ENCODE results near the gene FCER1G. TPM values are rescaled to one million over a fixed set of nuclear protein-coding genes. Genes with fewer than 3 reads are reported as not detected.
A peak's percentile ranks its signal among the peaks of the same experiment; 100 is the strongest.

The FCER1G gene
- total RNA-seq, 4 donors from 2014 or later: 16.3 to 70.9 (median 22.3) TPM

DNA sequence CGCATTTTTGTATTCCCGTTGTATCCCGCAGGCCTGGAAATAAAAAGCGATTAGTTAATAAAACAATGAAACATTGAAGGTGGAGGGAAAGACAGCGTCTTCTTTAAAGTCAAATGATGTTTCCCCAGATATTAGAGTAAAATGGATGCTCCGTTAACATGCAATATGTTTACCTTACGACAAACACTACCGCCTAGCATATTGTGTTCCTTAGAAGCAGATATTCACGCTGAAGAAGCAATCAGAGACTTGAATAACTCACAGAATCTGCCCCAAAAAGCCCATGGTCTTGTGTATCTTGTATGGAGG lies 37.2 kb upstream of the FCER1G start:
- intact Hi-C loops (cut with DNase I): loop anchor here (10.0 kb wide), 1 partner anchor 47 kb away; the partner anchor contains the start of genes APOA2 and TOMM40L

DNA sequence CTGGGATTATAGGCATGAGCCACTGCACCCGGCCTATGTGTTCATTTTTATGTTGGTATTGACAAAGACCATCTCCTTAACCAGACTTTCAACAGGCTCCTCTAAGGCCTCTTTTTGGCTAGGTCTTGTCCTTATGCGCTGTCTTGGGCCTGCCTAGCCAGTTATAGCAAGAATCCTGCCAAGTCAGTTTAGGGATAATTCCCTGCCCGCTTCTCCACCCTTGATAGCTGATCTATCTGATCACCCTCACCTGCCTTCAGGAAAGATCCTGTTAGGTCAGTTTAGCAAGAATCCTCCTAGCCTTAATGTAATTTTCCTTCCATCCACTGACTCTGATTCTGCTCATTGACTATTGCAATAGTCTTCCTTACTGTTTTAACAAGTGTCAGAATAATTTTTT lies 35.4 kb upstream of the FCER1G start:
- TF ChIP-seq, protein P1, sequence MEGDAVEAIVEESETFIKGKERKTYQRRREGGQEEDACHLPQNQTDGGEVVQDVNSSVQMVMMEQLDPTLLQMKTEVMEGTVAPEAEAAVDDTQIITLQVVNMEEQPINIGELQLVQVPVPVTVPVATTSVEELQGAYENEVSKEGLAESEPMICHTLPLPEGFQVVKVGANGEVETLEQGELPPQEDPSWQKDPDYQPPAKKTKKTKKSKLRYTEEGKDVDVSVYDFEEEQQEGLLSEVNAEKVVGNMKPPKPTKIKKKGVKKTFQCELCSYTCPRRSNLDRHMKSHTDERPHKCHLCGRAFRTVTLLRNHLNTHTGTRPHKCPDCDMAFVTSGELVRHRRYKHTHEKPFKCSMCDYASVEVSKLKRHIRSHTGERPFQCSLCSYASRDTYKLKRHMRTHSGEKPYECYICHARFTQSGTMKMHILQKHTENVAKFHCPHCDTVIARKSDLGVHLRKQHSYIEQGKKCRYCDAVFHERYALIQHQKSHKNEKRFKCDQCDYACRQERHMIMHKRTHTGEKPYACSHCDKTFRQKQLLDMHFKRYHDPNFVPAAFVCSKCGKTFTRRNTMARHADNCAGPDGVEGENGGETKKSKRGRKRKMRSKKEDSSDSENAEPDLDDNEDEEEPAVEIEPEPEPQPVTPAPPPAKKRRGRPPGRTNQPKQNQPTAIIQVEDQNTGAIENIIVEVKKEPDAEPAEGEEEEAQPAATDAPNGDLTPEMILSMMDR (IDR thresholded peaks at IDR 0.05): no peak
- no peak for TF ChIP-seq POLR2A (IDR thresholded peaks at IDR 0.05)
- intact Hi-C loops (cut with DNase I): loop anchor here (10.0 kb wide), 1 partner anchor 45 kb away; the partner anchor contains the start of genes APOA2 and TOMM40L
- H3K9me3 ChIP-seq: no peaks in the 10 kb centered on the region

More for the DNA sequence above, 37.2 kb upstream of the FCER1G start:
- no peaks in the 10 kb centered on the region for H3K9me3 ChIP-seq
- H3K4me3 ChIP-seq (replicated peaks in 1 of 3): peak overlapping the region in 2 of 3 donors; percentile 65 to 98
- H3K4me1 ChIP-seq: peaks cover 8 to 25% of the 10 kb centered on the region in 2 donors
- 50 to 52% methylated on average over 9 of the region's 9 CpGs for WGBS, 2 donors
- H3K36me3 ChIP-seq: peaks cover 11 to 21% of the 10 kb centered on the region in 2 donors
- peak overlapping the region; percentile 83 to 93 (median 91) for H3K27ac ChIP-seq
- no peak for TF ChIP-seq POLR2A (IDR thresholded peaks at IDR 0.05)
- TF ChIP-seq, protein P1 (IDR thresholded peaks at IDR 0.05): no peak
- no peak for DNase-seq
- no peaks in the 10 kb centered on the region for H3K27me3 ChIP-seq

DNA sequence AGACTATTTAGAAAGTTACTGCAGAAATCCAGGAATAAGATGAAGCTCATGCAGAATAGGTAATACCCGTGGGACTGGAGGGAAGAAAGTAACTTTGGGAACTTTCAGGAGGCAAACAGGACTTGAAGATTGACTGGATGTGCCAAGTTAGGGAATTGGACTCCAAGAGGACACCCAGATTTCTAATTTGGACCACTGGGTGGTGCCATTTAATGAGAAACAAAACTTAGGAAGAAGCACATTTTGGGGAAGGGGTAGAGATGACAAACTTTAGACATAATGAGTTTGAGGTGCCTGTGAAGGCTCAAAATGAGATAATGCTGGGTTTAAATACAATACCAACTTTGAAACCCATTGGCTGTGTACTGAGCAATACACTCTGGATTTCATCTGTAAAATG lies 34.5 kb upstream of the FCER1G start:
- WGBS, 2 donors: 49 to 62% methylated on average over 1 of the region's 1 CpG
- intact Hi-C loops (cut with DNase I): no loop called here
- TF ChIP-seq POLR2A (IDR thresholded peaks at IDR 0.05): no peak
- TF ChIP-seq, protein P1 (IDR thresholded peaks at IDR 0.05): no peak

More for the DNA sequence above, 35.4 kb upstream of the FCER1G start:
- 92% methylated on average over 3 of the region's 3 CpGs for WGBS, 2 donors
- Histone ChIP-seq H3K36me3 (peaks cover 3 to 4% of the 10 kb centered on the region in 2 donors), H3K27me3 (no peaks in the 10 kb centered on the region), H3K4me3 (replicated peaks in 1 of 3) (no peak overlapping the region), H3K4me1 (peaks cover 8 to 17% of the 10 kb centered on the region in 2 donors), H3K27ac (no peak overlapping the region)
- DNase-seq: no peak

DNA sequence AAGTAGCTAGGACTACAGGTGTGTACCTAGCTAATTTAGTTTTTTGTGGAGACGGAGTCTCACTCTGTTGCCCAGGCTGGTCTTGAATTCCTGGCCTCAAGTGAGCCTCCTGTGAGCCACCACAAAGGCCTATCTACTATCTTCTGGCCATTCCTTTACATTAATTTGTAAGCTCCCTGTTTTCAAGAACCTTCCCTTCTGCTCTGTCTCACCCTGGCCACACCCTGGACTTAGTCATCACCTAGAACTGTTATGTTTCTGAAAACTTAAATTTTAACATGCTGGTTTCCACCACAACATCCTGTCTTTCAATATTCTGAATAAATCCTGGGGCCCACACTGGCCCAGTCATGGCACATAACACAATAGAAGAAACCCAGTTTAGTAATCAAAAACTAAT lies 32.9 kb upstream of the FCER1G start:
- no peak for DNase-seq
- WGBS, 2 donors: 95 to 100% methylated on average over 1 of the region's 1 CpG
- H3K27ac ChIP-seq: no peak overlapping the region
- intact Hi-C loops (cut with DNase I): no loop called here
- TF ChIP-seq, protein P1 (IDR thresholded peaks at IDR 0.05): no peak
- no peak for TF ChIP-seq POLR2A (IDR thresholded peaks at IDR 0.05)
- no peaks in the 10 kb centered on the region for H3K9me3 ChIP-seq
- no peaks in the 10 kb centered on the region for H3K27me3 ChIP-seq
- H3K36me3 ChIP-seq: no peaks in the 10 kb centered on the region
- H3K4me1 ChIP-seq: peaks cover 0 to 15% of the 10 kb centered on the region in 2 donors
- no peak overlapping the region for H3K4me3 ChIP-seq (replicated peaks in 1 of 3)

More for the DNA sequence above, 34.5 kb upstream of the FCER1G start:
- no peaks in the 10 kb centered on the region for H3K27me3 ChIP-seq
- H3K36me3 ChIP-seq: no peaks in the 10 kb centered on the region
- H3K4me3 ChIP-seq (replicated peaks in 1 of 3): no peak overlapping the region
- no peaks in the 10 kb centered on the region for H3K9me3 ChIP-seq
- DNase-seq: no peak
- H3K4me1 ChIP-seq: peaks cover 8 to 20% of the 10 kb centered on the region in 2 donors
- H3K27ac ChIP-seq: no peak overlapping the region

DNA sequence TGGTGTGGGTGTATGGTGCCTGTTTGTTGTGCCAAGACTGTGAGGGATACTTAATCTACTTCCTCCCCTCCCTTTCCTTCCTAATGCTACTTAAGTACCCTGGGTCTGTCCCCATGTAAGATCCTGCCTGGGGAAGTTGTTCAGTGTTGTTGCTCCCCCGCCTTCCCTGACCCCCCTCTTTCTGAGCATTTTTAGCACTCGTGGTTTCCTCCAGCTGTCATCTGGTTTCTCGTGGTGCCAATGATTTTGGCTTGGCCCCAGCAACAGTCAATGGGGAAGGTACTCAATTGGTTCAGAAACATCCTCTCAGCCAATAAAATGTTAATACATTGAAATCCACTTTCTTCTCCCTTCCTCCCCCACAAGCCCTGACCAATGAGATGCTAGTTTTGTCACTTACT lies 29.8 kb upstream of the FCER1G start:
- peak overlapping the region in 2 of 3 donors; percentile 54 to 79 for H3K27ac ChIP-seq
- TF ChIP-seq POLR2A (IDR thresholded peaks at IDR 0.05): no peak
- TF ChIP-seq, protein P1 (IDR thresholded peaks at IDR 0.05): no peak
- intact Hi-C loops (cut with DNase I): no loop called here
- H3K9me3 ChIP-seq: no peaks in the 10 kb centered on the region
- peaks cover 0 to 8% of the 10 kb centered on the region in 2 donors for H3K4me1 ChIP-seq
- H3K27me3 ChIP-seq: no peaks in the 10 kb centered on the region
- 21 to 24% methylated on average over 3 of the region's 3 CpGs for WGBS, 2 donors
- peak; percentile 45 to 49 for DNase-seq
- no peak overlapping the region for H3K4me3 ChIP-seq (replicated peaks in 1 of 3)
- H3K36me3 ChIP-seq: no peaks in the 10 kb centered on the region
